SW480 (cell line): ENCODE results near the gene LACRT.
"Not testable (repeated sequence)": the region's sequence is repeated elsewhere in the genome, so short reads cannot be mapped to it uniquely, and the experiment has no call there.

Source experiments
- DNase-seq: peaks from one replicate; pipeline ENCODE4 v3.0.0-alpha.2; 2016; ENCODE audit warnings: low spot score

Gene LACRT, protein sequence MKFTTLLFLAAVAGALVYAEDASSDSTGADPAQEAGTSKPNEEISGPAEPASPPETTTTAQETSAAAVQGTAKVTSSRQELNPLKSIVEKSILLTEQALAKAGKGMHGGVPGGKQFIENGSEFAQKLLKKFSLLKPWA

DNA sequence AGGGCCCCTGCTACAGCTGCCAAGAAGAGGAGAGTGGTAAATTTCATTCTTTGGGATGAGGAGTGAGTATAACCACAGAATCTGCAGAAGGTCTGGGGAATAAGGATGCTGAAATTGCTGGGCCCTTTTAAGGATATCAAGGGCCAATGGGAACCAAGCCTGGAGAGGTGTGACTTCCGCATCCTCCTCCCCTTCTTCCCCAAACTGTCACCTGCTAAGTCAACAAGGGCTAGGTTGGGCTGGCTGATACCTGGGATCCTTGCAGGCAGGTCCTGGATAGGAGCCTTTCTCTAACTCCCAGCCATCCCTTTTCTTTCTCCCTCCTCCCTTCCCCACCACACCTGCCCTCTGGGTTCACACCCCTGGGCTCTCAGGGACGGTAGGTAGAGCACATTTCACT, at the start of gene LACRT:
Gene LACRT (minus strand): TSS at position 101 of the 400 bp plus-strand sequence. CDS start 54 bp downstream, at position 47.
- no peak for DNase-seq

DNA sequence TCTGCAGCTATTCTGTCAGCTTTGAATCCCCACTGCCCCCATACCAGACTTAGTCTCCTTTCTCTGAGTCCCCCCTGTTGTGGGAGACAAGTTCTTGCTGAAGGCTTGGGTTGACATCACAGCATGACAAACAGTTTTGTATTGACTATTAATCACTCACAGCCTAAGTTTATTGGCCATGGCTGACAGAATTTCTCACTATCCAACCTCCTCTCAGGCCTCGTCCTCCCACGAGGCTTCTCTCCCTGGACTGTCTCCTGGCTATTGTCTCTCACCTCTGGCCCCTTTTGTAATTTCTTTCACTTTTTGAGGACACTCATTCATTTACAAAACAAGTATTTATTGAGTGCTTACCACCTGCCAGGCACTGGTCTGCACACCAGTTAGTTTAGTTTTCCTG, 48.7 kb upstream of the LACRT start:
- no peak for DNase-seq

DNA sequence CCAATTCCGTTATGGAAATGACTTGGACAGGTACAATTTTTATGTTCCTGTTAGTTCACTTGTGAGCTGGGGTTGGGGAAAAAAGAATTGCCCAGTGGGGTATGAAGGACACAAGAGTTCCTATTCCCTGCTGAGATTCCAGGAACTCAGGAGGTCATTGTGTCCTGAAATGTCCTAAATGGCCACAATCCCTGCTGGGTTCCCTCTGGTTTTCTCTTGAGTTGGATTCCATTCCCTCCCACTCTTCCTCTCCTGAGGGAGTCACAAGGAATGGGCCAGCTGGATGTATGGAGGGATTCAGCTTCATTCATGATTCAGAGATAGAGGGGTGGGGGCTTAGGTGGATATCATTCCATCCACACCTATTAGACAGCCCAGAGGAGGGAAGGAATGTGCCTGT, 48.0 kb upstream of the LACRT start:
- no peak for DNase-seq

DNA sequence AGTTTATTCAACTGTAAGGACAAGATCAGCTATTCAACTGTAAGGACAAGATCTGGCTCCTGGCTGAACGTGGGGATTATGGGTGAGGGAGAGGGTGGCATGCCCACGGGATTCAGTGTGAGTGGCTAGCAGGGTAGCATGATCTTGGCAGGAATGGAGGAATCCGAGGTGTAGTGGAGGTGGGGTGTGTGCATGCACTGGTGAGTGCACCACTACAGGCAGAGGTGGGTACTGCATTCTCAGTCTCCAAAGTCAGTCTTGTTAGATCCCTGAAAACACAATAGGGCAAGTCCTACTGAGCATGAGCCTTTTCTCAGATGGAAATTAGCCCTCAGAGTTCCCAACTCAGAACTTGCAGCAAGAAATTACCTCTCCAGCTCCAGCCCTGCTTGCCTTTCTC, 45.7 kb upstream of the LACRT start:
- DNase-seq = peak; percentile 34

DNA sequence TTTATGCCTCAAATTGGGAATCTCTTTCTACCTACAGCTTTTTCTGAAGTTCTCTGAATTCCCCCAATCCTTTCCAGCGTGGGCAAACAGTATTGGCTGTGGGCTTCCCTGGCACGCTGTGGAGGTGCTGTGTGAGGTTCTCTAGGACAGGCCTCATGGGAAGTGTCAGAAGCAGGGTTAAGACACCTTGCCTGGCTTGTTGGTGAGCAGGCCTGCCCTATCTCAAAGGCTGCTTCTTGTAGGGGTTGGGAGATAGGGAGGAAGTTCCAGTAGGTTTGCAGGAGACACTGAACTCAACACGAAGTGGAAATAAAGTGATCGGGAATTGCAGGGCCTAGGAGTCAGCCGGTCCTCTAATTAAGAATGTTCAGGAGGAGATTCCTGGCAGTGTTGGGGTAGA, 43.4 kb upstream of the LACRT start:
- DNase-seq = no peak

DNA sequence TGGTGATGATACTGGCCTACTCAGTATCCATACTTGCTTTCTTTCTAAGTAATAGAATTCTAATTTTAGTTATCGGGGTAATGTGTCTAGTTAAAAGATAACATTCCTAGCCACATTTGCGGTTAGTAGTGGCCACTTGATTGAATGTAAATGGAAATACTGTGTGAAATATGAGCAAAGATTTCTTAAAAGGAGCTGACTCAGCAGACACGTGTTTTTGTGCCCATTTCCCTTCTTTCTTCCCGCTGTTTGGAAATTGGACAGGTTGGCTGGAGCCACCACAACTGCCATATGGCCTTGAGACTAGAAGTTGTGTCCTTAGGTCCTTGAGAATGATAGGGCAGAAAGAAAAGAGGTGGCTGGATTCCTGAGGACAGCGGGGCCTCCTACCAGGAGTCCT, 33.2 kb upstream of the LACRT start:
- DNase-seq = no peak

DNA sequence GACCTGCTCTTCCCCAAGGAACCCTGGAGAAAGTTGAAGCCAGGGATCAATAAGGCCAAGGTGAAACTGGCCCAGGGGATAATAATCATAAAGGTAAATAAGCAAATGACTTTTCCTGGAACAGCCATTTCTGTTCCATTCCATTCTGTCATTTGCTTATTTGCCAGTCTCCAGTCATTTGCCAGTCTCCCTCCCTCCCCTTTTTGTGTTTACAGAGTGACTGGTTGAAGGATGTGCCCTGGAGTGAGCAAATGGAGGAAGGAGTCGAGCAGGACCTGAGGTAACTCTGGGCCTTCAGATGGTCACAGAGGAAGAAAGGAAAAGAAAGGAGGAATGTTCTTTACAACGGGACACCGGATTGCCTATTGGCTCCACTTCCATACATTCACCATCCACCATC, 31.3 kb upstream of the LACRT start:
- DNase-seq = no peak

DNA sequence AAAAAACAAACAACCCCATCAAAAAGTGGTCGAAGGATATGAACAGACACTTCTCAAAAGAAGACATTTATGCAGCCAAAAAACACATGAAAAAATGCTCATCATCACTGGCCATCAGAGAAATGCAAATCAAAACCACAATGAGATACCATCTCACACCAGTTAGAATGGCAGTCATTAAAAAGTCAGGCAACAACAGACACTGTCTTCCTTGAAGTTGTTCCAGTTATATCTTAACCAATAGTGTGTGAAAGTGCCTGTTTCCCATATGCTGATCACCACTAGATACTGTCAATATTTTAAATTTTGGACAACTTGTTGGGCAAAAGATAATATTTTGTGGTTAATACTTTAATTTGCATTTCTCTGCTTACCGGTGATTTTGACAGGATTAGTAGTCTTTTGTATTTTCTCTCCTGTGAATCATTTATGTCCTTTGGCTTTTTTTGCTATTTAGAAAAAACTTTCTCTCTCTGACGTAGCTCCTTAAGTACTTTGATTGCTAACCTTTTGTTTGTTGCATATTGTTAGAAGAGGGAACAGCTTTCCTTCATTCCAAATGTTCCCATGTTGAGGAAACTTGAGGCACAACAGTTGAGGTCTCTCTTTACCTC, 30.4 kb upstream of the LACRT start:
- DNase-seq = not testable (repeated sequence)

DNA sequence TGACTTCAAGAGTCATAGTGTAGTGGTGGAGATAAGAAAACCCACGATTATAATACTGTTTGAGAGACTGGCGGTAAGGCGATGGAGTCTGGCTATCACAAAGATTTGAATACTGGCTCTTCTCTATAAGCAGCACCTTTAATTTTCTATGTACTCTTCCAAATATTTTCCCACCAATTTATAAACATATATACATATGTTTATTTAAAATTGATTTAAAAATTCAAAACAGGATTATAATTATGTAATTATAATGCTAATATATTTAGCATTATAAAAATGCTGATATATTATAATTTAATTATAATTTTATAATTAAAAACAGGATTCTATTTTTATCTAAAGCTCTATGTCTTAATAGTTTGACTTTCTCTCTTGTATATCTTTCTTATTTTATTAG, 28.9 kb upstream of the LACRT start:
- DNase-seq = no peak

DNA sequence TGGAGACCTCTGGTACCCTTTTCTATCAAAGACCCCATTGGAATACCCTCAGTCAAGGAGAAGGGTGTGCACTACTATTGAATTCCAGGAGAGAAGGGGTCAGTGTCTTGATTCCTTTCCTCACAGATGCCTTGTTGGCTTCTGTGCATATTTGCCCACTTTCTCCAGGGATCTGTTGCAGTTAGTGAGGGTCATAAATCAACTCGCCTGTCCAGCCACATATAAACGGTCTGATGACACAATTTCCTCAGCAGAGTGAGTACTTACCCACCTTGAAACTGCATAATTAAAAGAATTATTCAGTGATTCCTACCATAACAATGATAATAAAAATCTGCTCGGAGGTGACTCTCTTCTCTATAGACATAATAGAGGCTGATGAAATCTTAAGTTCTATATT, 27.3 kb upstream of the LACRT start:
- DNase-seq = no peak

DNA sequence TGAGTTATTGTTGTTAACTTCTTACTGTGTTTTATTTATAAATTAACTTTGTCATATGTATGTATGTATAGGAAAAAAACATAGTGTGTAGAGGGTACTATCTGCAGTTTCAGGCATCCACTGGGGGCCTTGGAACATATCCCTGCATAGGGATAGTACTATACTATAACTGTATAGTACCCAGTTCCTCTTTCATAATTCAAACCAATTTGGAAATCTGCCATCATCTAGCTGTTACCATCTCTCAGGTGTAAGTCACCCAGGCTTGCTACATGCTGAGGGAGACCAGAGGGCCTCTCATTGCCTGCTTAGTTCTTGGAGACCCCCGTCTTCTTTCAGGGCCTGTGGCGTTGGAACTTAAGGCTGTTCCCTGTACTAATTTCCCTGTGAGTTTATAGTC, 26.4 kb upstream of the LACRT start:
- no peak for DNase-seq

DNA sequence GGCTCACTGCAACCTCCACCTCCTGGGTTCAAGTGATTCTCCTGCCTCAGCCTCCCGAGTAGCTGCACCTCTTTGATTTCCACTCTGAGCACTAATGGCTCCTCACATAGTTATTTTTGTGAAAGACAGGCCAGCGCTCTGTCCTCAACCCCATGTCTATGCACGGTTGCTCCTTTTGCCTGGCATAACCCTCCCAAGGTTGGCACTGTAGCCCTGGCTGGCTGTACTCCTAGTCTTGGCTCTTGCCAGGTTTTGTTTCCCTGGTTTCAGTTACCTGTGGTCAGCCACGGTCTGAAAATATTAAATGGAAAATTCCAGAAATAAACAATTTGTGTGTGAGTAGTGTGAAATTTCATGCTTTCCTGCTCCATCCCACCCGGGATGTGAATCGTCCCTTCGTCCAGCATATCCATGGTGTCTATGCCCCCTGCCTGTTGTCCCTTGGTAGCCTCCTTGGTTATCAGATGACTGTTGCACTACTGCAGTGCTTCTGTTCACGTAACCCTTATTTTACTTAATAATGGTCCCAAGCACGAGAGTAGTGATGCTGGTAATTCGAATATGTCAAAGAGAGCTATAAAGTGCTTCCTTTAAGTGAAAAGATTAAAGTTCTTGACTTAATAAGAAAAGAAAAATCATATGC, 25.7 kb upstream of the LACRT start:
- no peak for DNase-seq

DNA sequence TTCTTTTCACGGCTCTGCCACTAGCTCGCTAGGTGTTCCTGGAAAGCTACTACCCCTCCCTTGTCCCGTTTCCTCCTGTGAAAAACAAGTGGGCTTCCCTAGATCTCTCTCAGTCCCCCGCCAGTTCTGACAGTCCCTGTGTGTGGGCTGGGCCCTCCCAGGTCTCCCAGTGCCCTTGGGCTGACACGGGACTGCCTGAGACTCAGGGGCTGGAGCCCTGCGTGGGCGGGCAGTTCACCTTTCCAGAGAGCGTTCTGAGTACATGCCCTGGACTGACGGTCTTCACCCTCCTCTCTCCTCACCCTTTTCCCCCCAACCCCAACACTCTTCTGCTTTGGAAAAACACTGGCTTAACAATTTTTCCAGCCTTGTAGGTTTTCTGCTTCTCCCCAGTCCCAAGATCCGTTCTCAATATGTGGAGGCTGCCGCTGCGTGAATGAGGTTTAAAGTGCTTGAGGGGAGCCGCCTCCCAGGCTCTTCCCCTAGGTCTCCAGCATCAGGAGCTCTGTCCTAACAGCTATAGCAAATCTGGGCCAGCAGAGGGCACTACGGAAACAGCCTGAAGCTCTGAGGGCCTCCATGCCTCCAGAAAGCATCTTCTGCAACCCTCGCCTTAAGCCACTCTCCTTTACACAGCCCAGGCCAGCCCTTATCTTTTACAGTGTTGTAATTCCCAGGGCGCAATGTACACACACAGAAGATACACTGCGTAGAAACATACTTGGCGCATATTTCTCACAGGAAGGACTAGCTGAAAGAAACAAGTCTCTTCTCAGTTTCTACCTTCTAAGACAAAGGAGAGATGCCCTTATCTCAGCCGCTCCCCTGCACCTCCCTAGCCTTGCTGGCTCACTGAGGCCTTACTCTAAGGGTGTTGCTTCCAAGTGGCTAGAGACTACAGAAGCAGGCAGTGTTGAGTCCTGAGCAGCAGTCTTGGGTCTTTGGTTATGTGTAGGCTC, 23.9 kb upstream of the LACRT start:
- peak; percentile 29 for DNase-seq

DNA sequence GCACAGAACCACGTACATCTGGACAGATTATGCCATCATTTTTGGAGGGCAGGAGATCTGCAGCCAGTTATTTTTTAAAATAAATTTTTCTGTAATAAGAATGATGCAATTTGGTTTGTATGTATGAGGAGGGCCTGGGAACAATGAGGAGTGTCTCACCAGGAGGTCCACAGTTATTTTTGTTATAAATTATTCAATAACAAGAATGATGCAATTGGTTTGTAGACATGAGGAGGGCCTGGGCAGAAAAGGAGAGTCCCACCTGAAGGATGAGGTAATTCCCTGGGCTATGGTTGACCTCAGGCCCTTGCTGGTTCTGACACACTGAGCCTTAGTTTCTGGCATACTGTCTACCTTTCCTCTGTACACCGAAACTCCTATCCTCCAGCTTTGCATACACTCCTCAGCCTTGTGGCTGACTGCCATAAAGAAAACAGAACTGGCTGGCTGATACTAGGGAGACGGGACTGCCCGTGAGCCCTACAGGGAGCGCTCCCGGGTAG, 22.5 kb upstream of the LACRT start:
- DNase-seq = no peak

DNA sequence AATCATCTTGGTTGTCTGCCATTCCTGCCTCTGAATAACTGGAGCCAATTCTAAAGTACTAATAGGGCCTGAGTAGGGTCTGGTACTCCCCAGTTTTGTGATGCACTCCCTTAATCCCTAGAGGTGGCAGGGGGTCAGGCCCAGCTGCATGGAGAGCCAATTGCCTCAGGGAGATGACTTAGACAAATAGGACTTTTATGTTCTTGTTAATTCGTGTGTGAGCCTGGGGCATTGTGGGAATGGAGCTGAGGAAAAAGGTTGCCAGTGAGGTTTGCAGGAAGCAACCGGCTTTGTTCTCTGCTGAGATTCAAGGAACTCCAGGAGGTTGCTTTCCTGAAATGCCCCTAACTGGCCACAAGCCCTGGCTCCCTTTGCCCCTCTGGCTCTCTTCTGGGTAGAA, 20.2 kb upstream of the LACRT start:
- no peak for DNase-seq

DNA sequence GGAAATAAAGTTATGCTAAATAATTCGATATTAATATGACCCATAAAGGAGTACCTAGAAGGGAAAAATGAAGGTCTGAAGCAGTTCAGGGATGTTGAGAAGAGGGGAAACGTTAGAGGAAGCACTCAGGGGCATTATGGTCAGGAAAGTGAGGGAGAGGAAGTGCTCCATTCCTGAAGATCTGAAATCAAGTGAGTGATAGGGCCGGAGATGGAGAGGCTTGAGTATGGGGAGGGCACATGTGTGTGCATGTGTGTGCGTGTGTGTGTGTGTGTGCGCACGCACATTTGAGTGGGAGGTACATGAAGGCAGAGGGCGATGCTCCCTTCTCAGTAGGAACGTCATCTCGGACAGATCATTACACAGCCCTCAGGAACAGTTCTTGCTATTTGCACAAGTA, 18.3 kb upstream of the LACRT start:
- DNase-seq = no peak

DNA sequence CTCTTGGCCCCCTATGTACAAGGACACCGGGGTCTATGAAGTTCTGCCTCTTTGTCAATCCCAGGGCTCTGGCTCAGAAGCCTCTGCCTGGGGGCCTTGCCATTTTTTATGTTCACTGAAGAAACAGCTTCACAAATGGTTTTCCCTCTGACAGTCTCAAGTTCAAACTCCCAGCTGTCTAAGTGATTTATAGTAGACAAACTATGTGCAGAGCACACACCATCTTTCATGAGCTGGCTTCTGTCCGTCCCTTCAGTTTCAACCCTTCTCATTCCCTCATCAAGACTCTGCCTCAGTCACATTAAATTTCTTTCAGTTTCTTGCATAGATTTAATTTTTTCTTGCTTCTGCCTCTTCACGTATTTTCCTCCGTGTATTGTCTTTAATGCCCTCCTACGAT, 16.2 kb upstream of the LACRT start:
- DNase-seq = no peak

DNA sequence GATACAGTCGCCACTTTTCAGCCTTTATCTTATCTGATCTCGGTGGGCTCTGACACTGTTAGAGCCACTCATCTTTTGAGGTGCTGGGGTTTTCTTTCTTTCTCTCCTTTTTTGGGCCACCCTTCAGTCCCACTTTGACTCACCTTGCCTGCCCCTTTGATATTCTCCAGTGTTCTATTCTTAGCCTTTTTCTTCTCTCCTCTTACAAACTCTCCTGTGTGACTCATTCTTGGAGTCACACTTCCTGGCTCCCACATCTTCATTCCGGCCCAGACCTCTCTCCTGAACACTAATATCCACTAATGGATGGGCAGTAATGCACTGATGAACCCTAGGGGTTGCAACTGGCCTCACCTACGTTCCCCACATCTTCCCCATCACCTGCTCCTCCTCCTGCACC, 15.7 kb upstream of the LACRT start:
- DNase-seq = peak; percentile 32

DNA sequence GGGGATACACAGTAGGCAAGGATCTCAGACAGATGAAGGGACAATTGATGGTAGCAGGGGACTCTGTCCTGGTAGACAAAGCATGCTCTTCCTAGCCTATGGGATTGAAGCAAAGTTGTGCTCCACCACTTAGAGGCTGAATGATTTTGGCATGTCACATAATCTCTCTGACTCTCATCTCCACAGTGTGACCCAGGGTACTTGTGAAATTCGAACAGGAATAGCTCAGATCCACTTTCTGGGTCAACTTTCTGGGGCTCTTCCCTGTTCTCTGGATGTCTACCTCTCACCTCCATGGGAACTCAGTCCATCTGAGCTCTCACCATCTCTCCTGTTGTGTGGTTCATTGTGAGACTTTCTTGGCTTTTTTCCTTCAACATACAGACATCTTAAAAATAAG, 15.1 kb upstream of the LACRT start:
- no peak for DNase-seq

DNA sequence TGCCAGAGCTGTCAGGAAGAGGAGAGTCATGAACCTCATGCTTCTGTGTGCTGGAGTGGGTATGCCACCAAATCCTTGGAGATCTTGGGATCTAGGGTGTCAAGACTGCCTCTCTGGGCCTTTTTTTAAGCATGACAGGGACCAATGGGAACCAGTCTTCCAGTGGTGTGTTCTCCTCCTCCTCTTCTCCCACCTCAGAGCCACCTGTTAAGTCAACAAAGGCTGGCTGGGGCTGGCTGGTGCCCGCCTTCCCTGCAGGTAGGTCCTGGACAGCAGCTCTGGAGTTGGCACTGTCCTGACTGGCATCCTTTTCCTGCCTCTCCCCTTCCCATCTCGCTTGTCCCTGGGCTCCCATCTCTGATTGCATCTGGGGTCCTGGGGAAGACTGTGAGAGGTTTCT, 13.6 kb upstream of the LACRT start, which contains the start of gene DCD:
Gene DCD (minus strand): TSS at position 101 of the 400 bp plus-strand sequence. CDS start 62 bp downstream, at position 39.
- DNase-seq = no peak

DNA sequence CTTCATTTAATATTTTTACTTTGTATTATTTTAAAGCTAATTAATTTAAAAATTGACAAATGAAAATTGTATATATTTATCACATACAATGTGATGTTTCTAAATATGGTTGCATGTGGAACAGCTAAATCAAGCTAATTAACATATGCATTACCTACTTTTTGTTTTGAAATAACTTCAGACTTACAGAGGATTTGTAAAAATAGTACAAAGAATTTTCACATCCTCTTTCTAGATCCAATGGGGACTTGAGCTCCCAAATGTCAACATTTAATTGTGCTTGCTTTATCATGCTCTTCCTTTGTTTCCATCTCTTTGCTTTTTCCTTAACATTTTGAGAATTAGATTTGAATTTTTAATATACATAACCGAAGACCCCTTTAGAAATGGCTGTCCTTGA, 6.9 kb upstream of the LACRT start:
- DNase-seq = no peak

DNA sequence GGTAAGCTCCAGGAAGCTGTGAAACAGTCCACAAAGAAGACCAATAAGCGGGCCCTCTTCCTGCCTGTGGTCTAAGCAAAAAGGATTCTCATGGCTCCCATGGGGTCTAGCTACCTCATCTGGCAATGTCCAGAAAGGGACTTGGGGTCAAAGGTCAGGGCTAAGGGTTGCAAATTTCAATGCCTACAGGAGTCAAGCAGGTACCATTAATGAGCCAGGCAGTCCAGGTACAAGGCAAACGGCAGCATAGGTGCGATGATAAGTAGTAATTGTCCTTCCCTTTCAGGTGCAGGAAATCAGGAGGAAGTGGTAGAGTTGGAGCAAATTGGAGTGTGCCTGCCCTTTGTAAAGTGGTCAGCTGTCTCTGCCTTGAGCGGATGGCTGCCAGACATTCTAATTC, 6.4 kb upstream of the LACRT start:
- DNase-seq = no peak
